HEK293 (cell line): Measurements from ENCODE around the gene SPACDR.
A peak's percentile ranks its signal among the peaks of the same experiment; 100 is the strongest.

Experiments used
- GLI4 ChIP-seq: fragments of 450-650 bp; formaldehyde crosslinking; IDR thresholded peaks from 2 replicates; pipeline ENCODE4 v1.5.1; 2016; ENCODE audit warnings: missing biosample characterization, missing genetic modification characterization
- KLF1 ChIP-seq: fragments of 450-650 bp; formaldehyde crosslinking; IDR thresholded peaks from 2 replicates; pipeline ENCODE4 v1.5.1; 2016; ENCODE audit warnings: missing biosample characterization, missing genetic modification characterization
- KLF16 ChIP-seq: fragments of 450-650 bp; formaldehyde crosslinking; IDR thresholded peaks from 2 replicates; pipeline ENCODE4 v1.5.1; 2017; ENCODE audit warnings: missing biosample characterization, missing genetic modification characterization
- KLF7 ChIP-seq: fragments of 450-650 bp; formaldehyde crosslinking; IDR thresholded peaks from 2 replicates; pipeline ENCODE4 v1.5.1; 2016; ENCODE audit warnings: missing biosample characterization, missing genetic modification characterization, borderline replicate concordance
- KLF8 ChIP-seq: fragments of 450-650 bp; formaldehyde crosslinking; IDR thresholded peaks from 2 replicates; pipeline ENCODE4 v1.5.1; 2016; ENCODE audit warnings: missing biosample characterization, missing genetic modification characterization
- MZF1 ChIP-seq: fragments of 450-650 bp; formaldehyde crosslinking; IDR thresholded peaks from 2 replicates; pipeline ENCODE4 v1.5.1; 2017; ENCODE audit warnings: missing biosample characterization, missing genetic modification characterization, borderline replicate concordance
- SP3 ChIP-seq: fragments of 450-650 bp; formaldehyde crosslinking; IDR thresholded peaks from 2 replicates; pipeline ENCODE4 v1.5.1; 2016; ENCODE audit warnings: missing biosample characterization, missing genetic modification characterization
- YY2 ChIP-seq: fragments of 450-650 bp; formaldehyde crosslinking; IDR thresholded peaks from 2 replicates; pipeline ENCODE4 v1.5.1; 2016; ENCODE audit warnings: missing biosample characterization, missing genetic modification characterization
- ZBTB48 ChIP-seq: fragments of 450-650 bp; formaldehyde crosslinking; IDR thresholded peaks from 2 replicates; pipeline ENCODE4 v1.5.1; 2016; ENCODE audit warnings: missing biosample characterization, missing genetic modification characterization
- ZFHX2 ChIP-seq: fragments of 450-650 bp; formaldehyde crosslinking; conservative IDR thresholded peaks from 2 replicates; pipeline ENCODE4 v1.5.1; 2016; ENCODE audit warnings: missing biosample characterization, missing genetic modification characterization
- ZFP37 ChIP-seq: fragments of 450-650 bp; formaldehyde crosslinking; IDR thresholded peaks from 2 replicates; pipeline ENCODE4 v1.5.1; 2016; ENCODE audit warnings: missing biosample characterization, missing genetic modification characterization
- ZNF10 ChIP-seq: fragments of 450-650 bp; formaldehyde crosslinking; IDR thresholded peaks from 2 replicates; pipeline ENCODE4 v1.5.1; 2017; ENCODE audit warnings: missing biosample characterization, missing genetic modification characterization
- ZNF2 ChIP-seq: fragments of 450-650 bp; formaldehyde crosslinking; IDR thresholded peaks from 2 replicates; pipeline ENCODE4 v1.5.1; 2016; ENCODE audit warnings: missing biosample characterization, missing genetic modification characterization
- ZNF223 ChIP-seq: fragments of 450-650 bp; formaldehyde crosslinking; IDR thresholded peaks from 2 replicates; pipeline ENCODE4 v1.5.1; 2016; ENCODE audit warnings: missing biosample characterization, missing genetic modification characterization
- ZNF248 ChIP-seq: fragments of 450-650 bp; formaldehyde crosslinking; IDR thresholded peaks from 2 replicates; pipeline ENCODE4 v1.5.1; 2017; ENCODE audit warnings: missing biosample characterization, missing genetic modification characterization
- ZNF274 ChIP-seq, 2 experiments: fragments of 200-500 bp in 1 of 2; fragments of 450-650 bp in 1 of 2; sonication (Bioruptor generic) in 1 of 2; formaldehyde crosslinking in 1 of 2; IDR thresholded peaks; 2 replicates each; pipeline versions ENCODE4 v1.5.1 to v1.6.1; 2014 to 2016; ENCODE audit warnings: borderline replicate concordance in 1 of 2, inconsistent platforms in 1 of 2, low read length in 1 of 2, missing biosample characterization in 1 of 2, missing genetic modification characterization in 1 of 2
- ZNF558 ChIP-seq: fragments of 450-650 bp; formaldehyde crosslinking; IDR thresholded peaks from 2 replicates; pipeline ENCODE4 v1.5.1; 2016; ENCODE audit warnings: missing biosample characterization, missing genetic modification characterization
- ZNF76 ChIP-seq: fragments of 450-650 bp; formaldehyde crosslinking; IDR thresholded peaks from 2 replicates; pipeline ENCODE4; 2016; ENCODE audit warnings: low read depth, missing biosample characterization, missing genetic modification characterization, borderline replicate concordance
- ZNF843 ChIP-seq: fragments of 450-650 bp; formaldehyde crosslinking; IDR thresholded peaks from 2 replicates; pipeline ENCODE4 v1.5.1; 2016; ENCODE audit warnings: missing biosample characterization, missing genetic modification characterization
- TF ChIP-seq, protein P1 (sequence below): fragments of 450-650 bp; formaldehyde crosslinking; IDR thresholded peaks from 2 replicates; pipeline ENCODE4 v1.5.1; 2016; ENCODE audit warnings: missing biosample characterization, missing genetic modification characterization
- TF ChIP-seq, protein P2 (sequence below): fragments of 450-650 bp; formaldehyde crosslinking; IDR thresholded peaks from 2 replicates; pipeline ENCODE4 v1.5.1; 2016; ENCODE audit warnings: missing biosample characterization, missing genetic modification characterization
- TF ChIP-seq, protein P3 (sequence below): fragments of 450-650 bp; formaldehyde crosslinking; conservative IDR thresholded peaks from 2 replicates; pipeline ENCODE4 v1.5.1; 2016; ENCODE audit warnings: low read depth, missing biosample characterization, missing genetic modification characterization
- TF ChIP-seq, protein P4 (sequence below): sonication (generic); formaldehyde crosslinking; IDR thresholded peaks from 2 replicates; pipeline ENCODE4 v1.8.1; 2022; ENCODE audit warnings: mild to moderate bottlenecking, moderate library complexity, missing genetic modification reagents
- TF ChIP-seq, protein P5 (sequence below): fragments of 450-650 bp; formaldehyde crosslinking; IDR thresholded peaks from 2 replicates; pipeline ENCODE4; 2016; ENCODE audit warnings: missing biosample characterization, missing genetic modification characterization
- TF ChIP-seq, protein P6 (sequence below): fragments of 450-650 bp; formaldehyde crosslinking; IDR thresholded peaks from 2 replicates; pipeline ENCODE4 v1.5.1; 2016; ENCODE audit warnings: missing biosample characterization, missing genetic modification characterization, borderline replicate concordance

SPACDR gene

DNA sequence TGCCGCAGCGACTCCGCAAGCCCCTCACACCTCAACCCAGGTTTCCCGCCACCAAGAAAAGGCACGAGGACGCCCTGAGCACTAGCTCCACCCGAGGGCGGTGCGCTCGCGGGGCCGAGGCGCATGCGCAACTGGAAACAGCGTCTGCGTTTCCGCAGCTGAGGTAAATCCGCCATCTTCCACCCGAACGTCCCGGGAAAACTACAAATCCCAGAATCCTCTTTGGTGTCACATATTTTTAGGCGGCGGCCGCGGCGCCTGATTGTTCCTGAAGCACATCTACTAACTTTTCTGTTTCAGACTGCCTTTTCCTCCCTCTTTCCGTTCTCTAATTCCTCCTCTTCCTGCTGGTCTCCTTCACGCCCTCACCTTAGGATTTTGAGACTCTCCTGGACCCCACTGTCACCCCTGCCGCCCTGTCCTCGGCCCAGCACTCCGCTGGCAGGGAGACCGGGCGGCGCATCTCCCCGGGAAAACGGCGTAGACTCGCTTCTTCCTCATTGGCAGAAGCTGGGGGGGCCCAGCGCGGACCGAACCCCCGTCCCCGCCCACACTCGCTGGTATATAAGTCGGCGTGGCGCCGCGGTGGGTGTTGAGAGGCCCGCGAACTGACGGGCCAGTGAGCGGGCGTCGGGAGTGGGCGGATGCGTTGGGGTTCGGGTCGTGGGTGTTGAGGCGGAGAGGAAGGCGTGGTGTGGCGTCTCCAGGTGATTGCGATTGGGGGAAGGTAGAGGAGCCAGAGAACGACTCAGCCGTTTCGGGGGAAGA, 35.7 kb downstream of the SPACDR start, which contains the start of gene ZCWPW1 (continued):
- peak; percentile 55; the same call in 1 of the 2 replicates for TF ChIP-seq MZF1
- peak; percentile 71 for TF ChIP-seq ZNF843 (tag by site-specific recombination)
- TF ChIP-seq ZBTB48 (tag by site-specific recombination): 0 out of 2 replicates have a peak, but pooled peaks have one; percentile 41
- TF ChIP-seq, protein P1, sequence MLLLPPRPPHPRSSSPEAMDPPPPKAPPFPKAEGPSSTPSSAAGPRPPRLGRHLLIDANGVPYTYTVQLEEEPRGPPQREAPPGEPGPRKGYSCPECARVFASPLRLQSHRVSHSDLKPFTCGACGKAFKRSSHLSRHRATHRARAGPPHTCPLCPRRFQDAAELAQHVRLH (tag by site-specific recombination): 0 out of 2 replicates have a peak, but pooled peaks have one; percentile 4
- TF ChIP-seq ZFHX2: peak; percentile 100
- TF ChIP-seq KLF7 (tag by site-specific recombination): peak; percentile 86
- TF ChIP-seq ZNF248: no peak
- peak; percentile 87 for TF ChIP-seq YY2 (tag by site-specific recombination)
- TF ChIP-seq GLI4 (tag by site-specific recombination): peak; percentile 94; the same call in 1 of the 2 replicates
- TF ChIP-seq, protein P2, sequence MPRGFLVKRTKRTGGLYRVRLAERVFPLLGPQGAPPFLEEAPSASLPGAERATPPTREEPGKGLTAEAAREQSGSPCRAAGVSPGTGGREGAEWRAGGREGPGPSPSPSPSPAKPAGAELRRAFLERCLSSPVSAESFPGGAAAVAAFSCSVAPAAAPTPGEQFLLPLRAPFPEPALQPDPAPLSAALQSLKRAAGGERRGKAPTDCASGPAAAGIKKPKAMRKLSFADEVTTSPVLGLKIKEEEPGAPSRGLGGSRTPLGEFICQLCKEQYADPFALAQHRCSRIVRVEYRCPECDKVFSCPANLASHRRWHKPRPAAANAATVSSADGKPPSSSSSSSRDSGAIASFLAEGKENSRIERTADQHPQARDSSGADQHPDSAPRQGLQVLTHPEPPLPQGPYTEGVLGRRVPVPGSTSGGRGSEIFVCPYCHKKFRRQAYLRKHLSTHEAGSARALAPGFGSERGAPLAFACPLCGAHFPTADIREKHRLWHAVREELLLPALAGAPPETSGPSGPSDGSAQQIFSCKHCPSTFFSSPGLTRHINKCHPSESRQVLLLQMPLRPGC (tag by site-specific recombination): peak; percentile 69
- TF ChIP-seq ZFP37: peak; percentile 99
- no peak; the same call in 1 of the 2 replicates for TF ChIP-seq ZNF558 (tag by site-specific recombination)
- TF ChIP-seq, protein P3, sequence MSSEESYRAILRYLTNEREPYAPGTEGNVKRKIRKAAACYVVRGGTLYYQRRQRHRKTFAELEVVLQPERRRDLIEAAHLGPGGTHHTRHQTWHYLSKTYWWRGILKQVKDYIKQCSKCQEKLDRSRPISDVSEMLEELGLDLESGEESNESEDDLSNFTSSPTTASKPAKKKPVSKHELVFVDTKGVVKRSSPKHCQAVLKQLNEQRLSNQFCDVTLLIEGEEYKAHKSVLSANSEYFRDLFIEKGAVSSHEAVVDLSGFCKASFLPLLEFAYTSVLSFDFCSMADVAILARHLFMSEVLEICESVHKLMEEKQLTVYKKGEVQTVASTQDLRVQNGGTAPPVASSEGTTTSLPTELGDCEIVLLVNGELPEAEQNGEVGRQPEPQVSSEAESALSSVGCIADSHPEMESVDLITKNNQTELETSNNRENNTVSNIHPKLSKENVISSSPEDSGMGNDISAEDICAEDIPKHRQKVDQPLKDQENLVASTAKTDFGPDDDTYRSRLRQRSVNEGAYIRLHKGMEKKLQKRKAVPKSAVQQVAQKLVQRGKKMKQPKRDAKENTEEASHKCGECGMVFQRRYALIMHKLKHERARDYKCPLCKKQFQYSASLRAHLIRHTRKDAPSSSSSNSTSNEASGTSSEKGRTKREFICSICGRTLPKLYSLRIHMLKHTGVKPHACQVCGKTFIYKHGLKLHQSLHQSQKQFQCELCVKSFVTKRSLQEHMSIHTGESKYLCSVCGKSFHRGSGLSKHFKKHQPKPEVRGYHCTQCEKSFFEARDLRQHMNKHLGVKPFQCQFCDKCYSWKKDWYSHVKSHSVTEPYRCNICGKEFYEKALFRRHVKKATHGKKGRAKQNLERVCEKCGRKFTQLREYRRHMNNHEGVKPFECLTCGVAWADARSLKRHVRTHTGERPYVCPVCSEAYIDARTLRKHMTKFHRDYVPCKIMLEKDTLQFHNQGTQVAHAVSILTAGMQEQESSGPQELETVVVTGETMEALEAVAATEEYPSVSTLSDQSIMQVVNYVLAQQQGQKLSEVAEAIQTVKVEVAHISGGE: peak; percentile 78
- no peak for TF ChIP-seq ZNF274 (IDR thresholded peaks at IDR 0.05; ENCODE audit: low read length)
- TF ChIP-seq ZNF274 (tag by site-specific recombination; IDR thresholded peaks at IDR 0.05; ENCODE audit: borderline replicate concordance): no peak
- TF ChIP-seq SP3: peak; percentile 83
- TF ChIP-seq KLF8: peak; percentile 93
- TF ChIP-seq ZNF10: peak; percentile 82
- TF ChIP-seq, protein P4, sequence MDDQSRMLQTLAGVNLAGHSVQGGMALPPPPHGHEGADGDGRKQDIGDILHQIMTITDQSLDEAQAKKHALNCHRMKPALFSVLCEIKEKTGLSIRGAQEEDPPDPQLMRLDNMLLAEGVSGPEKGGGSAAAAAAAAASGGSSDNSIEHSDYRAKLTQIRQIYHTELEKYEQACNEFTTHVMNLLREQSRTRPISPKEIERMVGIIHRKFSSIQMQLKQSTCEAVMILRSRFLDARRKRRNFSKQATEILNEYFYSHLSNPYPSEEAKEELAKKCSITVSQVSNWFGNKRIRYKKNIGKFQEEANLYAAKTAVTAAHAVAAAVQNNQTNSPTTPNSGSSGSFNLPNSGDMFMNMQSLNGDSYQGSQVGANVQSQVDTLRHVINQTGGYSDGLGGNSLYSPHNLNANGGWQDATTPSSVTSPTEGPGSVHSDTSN (CRISPR knock-in tag): peak; percentile 61; the same call in 1 of the 2 replicates
- TF ChIP-seq, protein P5, sequence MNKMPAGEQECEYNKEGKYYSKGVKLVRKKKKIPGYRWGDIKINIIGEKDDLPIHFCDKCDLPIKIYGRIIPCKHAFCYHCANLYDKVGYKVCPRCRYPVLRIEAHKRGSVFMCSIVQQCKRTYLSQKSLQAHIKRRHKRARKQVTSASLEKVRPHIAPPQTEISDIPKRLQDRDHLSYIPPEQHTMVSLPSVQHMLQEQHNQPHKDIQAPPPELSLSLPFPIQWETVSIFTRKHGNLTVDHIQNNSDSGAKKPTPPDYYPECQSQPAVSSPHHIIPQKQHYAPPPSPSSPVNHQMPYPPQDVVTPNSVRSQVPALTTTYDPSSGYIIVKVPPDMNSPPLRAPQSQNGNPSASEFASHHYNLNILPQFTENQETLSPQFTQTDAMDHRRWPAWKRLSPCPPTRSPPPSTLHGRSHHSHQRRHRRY: peak; percentile 70; the same call in 1 of the 2 replicates
- TF ChIP-seq, protein P6, sequence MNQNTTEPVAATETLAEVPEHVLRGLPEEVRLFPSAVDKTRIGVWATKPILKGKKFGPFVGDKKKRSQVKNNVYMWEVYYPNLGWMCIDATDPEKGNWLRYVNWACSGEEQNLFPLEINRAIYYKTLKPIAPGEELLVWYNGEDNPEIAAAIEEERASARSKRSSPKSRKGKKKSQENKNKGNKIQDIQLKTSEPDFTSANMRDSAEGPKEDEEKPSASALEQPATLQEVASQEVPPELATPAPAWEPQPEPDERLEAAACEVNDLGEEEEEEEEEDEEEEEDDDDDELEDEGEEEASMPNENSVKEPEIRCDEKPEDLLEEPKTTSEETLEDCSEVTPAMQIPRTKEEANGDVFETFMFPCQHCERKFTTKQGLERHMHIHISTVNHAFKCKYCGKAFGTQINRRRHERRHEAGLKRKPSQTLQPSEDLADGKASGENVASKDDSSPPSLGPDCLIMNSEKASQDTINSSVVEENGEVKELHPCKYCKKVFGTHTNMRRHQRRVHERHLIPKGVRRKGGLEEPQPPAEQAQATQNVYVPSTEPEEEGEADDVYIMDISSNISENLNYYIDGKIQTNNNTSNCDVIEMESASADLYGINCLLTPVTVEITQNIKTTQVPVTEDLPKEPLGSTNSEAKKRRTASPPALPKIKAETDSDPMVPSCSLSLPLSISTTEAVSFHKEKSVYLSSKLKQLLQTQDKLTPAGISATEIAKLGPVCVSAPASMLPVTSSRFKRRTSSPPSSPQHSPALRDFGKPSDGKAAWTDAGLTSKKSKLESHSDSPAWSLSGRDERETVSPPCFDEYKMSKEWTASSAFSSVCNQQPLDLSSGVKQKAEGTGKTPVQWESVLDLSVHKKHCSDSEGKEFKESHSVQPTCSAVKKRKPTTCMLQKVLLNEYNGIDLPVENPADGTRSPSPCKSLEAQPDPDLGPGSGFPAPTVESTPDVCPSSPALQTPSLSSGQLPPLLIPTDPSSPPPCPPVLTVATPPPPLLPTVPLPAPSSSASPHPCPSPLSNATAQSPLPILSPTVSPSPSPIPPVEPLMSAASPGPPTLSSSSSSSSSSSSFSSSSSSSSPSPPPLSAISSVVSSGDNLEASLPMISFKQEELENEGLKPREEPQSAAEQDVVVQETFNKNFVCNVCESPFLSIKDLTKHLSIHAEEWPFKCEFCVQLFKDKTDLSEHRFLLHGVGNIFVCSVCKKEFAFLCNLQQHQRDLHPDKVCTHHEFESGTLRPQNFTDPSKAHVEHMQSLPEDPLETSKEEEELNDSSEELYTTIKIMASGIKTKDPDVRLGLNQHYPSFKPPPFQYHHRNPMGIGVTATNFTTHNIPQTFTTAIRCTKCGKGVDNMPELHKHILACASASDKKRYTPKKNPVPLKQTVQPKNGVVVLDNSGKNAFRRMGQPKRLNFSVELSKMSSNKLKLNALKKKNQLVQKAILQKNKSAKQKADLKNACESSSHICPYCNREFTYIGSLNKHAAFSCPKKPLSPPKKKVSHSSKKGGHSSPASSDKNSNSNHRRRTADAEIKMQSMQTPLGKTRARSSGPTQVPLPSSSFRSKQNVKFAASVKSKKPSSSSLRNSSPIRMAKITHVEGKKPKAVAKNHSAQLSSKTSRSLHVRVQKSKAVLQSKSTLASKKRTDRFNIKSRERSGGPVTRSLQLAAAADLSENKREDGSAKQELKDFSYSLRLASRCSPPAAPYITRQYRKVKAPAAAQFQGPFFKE (tag by site-specific recombination): no peak
- peak; percentile 79 for TF ChIP-seq KLF1
- TF ChIP-seq ZNF2 (tag by site-specific recombination): peak; percentile 95
- peak; percentile 97 for TF ChIP-seq ZNF76
- TF ChIP-seq KLF16 (tag by site-specific recombination): peak; percentile 98
- no peak for TF ChIP-seq ZNF223
